Fibroblast of mammary gland (primary cell): ENCODE results near the gene RPL31.

Source experiments
- DNase-seq: peaks from one replicate; pipeline ENCODE4 v3.0.0-alpha.2; 2010; ENCODE audit warnings: low read depth
- H3K4me3 ChIP-seq: 2 replicates; pipeline ENCODE4 v1.5.1; 2011; ENCODE audit warnings: low read depth, mild to moderate bottlenecking, low read length, moderate library complexity; ENCODE audit not compliant: control insufficient read depth
- CTCF ChIP-seq: conservative IDR thresholded peaks from 2 replicates; pipeline ENCODE4 v1.5.1; 2011; ENCODE audit warnings: low read depth, low read length, inconsistent platforms; ENCODE audit not compliant: control insufficient read depth, insufficient read depth

The RPL31 gene

GRCh38 chr2:100990166-100990565 lies 11.9 kb upstream of the RPL31 start:
- H3K4me3 ChIP-seq = no peak overlapping the region
- DNase-seq = no peak
- TF ChIP-seq CTCF = no peak

GRCh38 chr2:100990650-100991403 lies 11.3 kb upstream of the RPL31 start:
- no peak for TF ChIP-seq CTCF
- no peak overlapping the region for H3K4me3 ChIP-seq
- DNase-seq = no peak

- TF ChIP-seq CTCF = no peak
- H3K4me3 ChIP-seq = no peak overlapping the region
- no peak for DNase-seq
Observed at GRCh38 chr2:100991404-100991773, 10.7 kb upstream of the RPL31 start.

- H3K4me3 ChIP-seq = no peak overlapping the region
- DNase-seq = no peak
- no peak for TF ChIP-seq CTCF
Observed at GRCh38 chr2:100992262-100992661, 9.8 kb upstream of the RPL31 start.

GRCh38 chr2:100993294-100993693 lies 8.8 kb upstream of the RPL31 start:
- no peak for DNase-seq
- no peak for TF ChIP-seq CTCF
- H3K4me3 ChIP-seq = no peak overlapping the region

- no peak overlapping the region for H3K4me3 ChIP-seq
- DNase-seq = no peak
- no peak for TF ChIP-seq CTCF
Observed at GRCh38 chr2:100995309-100996075, 6.6 kb upstream of the RPL31 start.
